GM12878 (cell line): ENCODE data around the gene TFDP1. TPM values are rescaled to one million over a fixed set of nuclear protein-coding genes. Genes with fewer than 3 reads are reported as not detected.

ENCODE experiments used
- ATAC-seq: fragments of 200-7000 bp; cut with Tn5 transposase; 3 replicates; pipeline ENCODE4 v1.9.1; 2020; ENCODE audit warnings: mild to moderate bottlenecking, moderate library complexity
- BruUV-seq: library from RNA; stranded (reverse); fragments of 400-500 nt; replicated peaks from 2 replicates; lab custom pipeline; 2021; lab: Mats Ljungman, UMichigan
- CTCF ChIA-PET: fragments of 300-600 bp; sonication (Branson Sonifier 250); formaldehyde crosslinking; extraction: SDS; loops from one replicate; lab custom pipeline; 2021; ENCODE audit warnings: inconsistent platforms; lab: Yijun Ruan, JAX
- POLR2A ChIA-PET: fragments of 350-600 bp; formaldehyde crosslinking; extraction: SDS; loops from one replicate; lab custom pipeline; 2021; ENCODE audit warnings: inconsistent platforms; lab: Charles Lee
- RAD21 ChIA-PET: fragments of 300-600 bp; sonication (Branson Sonifier 250); formaldehyde crosslinking; loops from one replicate; lab custom pipeline; 2023; ENCODE audit warnings: antibody characterized with exemption; ENCODE audit not compliant: unreplicated experiment; lab: Charles Lee
- SMC1A ChIA-PET: fragments of 300-600 bp; sonication (Branson Sonifier 250); formaldehyde crosslinking; loops from one replicate; lab custom pipeline; 2023; ENCODE audit not compliant: unreplicated experiment, uncharacterized antibody; lab: Charles Lee
- DNase-seq: peaks from one replicate; pipeline ENCODE4 v3.0.0-alpha.2; 2011; ENCODE audit warnings: low read depth, low spot score
- FAIRE-seq: peaks from 3 replicates; lab custom pipeline; 2011; peaks lifted over from hg19 to GRCh38; lab: Jason Lieb, UNC
- H2AFZ ChIP-seq: 2 replicates; pipeline ENCODE4 v1.6.0; 2011; ENCODE audit warnings: low read depth, low read length, control low read depth; ENCODE audit not compliant: control insufficient read depth
- H3K27ac ChIP-seq: 2 replicates; pipeline ENCODE4 v1.5.1; 2011; ENCODE audit warnings: control low read depth; ENCODE audit not compliant: control insufficient read depth, insufficient read depth
- H3K27me3 ChIP-seq, 2 experiments: replicated peaks in 1 of 2; 2 replicates each; pipeline versions ENCODE4 v1.6.0 to v1.6.1; 2011; ENCODE audit warnings: low read length in 1 of 2; ENCODE audit not compliant: control insufficient read depth in 2 of 2, insufficient read depth in 2 of 2
- H3K36me3 ChIP-seq, 2 experiments: 2 replicates each; pipeline ENCODE4 v1.5.1; 2011; ENCODE audit warnings: low read length in 1 of 2; ENCODE audit not compliant: control insufficient read depth in 2 of 2, insufficient read depth in 2 of 2
- H3K4me1 ChIP-seq: 2 replicates; pipeline ENCODE4 v1.6.1; 2011; ENCODE audit warnings: mild to moderate bottlenecking, low read length, moderate library complexity, mixed read lengths; ENCODE audit not compliant: control insufficient read depth, insufficient read depth
- H3K4me2 ChIP-seq: 2 replicates; pipeline ENCODE4 v1.6.0; 2011; ENCODE audit warnings: control low read depth; ENCODE audit not compliant: control insufficient read depth, insufficient read depth
- H3K4me3 ChIP-seq: fragments of 200-600 bp; sonication (generic); 2 replicates; pipeline ENCODE4 v1.5.1; 2016
- H3K79me2 ChIP-seq: 2 replicates; pipeline ENCODE4 v1.6.0; 2011; ENCODE audit warnings: low read length; ENCODE audit not compliant: control insufficient read depth, insufficient read depth
- H3K9ac ChIP-seq: 2 replicates; pipeline ENCODE4 v1.8.0; 2011; ENCODE audit warnings: low read length, control low read depth, mixed read lengths; ENCODE audit not compliant: control insufficient read depth, insufficient read depth
- H3K9me3 ChIP-seq: replicated peaks from 3 replicates; pipeline ENCODE4 v1.5.1; 2011; ENCODE audit warnings: mild to moderate bottlenecking, low read length; ENCODE audit not compliant: control insufficient read depth, insufficient read depth
- H4K20me1 ChIP-seq: 2 replicates; pipeline ENCODE4 v1.6.0; 2011; ENCODE audit not compliant: control insufficient read depth, insufficient read depth
- EZH2 ChIP-seq: IDR thresholded peaks from 2 replicates; pipeline ENCODE4 v1.6.1; 2012; ENCODE audit warnings: low read depth, mild to moderate bottlenecking, control low read depth, inconsistent platforms, low read length, borderline replicate concordance; ENCODE audit not compliant: control insufficient read depth
- FOS ChIP-seq: IDR thresholded peaks from 3 replicates; pipeline ENCODE4 v1.6.1; 2011; ENCODE audit warnings: borderline replicate concordance; ENCODE audit not compliant: insufficient read length; ENCODE audit errors: extremely low read depth
- NBN ChIP-seq: fragments of 450-650 bp; IDR thresholded peaks from 2 replicates; pipeline ENCODE4 v1.6.1; 2016
- NR2C1 ChIP-seq: fragments of 450-650 bp; IDR thresholded peaks from 2 replicates; pipeline ENCODE4 v1.6.1; 2017; ENCODE audit warnings: antibody characterized with exemption, mild to moderate bottlenecking, moderate library complexity
- NR2F1 ChIP-seq: fragments of 450-650 bp; conservative IDR thresholded peaks from 2 replicates; pipeline ENCODE4 v1.6.1; 2017; ENCODE audit warnings: mild to moderate bottlenecking
- PAX8 ChIP-seq: fragments of 450-650 bp; IDR thresholded peaks from 2 replicates; pipeline ENCODE4 v1.6.1; 2017; ENCODE audit warnings: mild to moderate bottlenecking, moderate library complexity
- POLR2AphosphoS5 ChIP-seq: IDR thresholded peaks from 2 replicates; pipeline ENCODE4 v1.6.1; 2011; ENCODE audit warnings: mild to moderate bottlenecking, low read length, inconsistent platforms
- RAD51 ChIP-seq: fragments of 450-650 bp; IDR thresholded peaks from 2 replicates; pipeline ENCODE4 v1.6.1; 2016; ENCODE audit warnings: moderate library complexity, mild to moderate bottlenecking, inconsistent platforms
- RCOR1 ChIP-seq: conservative IDR thresholded peaks from 2 replicates; pipeline ENCODE4 v1.6.1; 2012; ENCODE audit warnings: low read depth, low read length, improper control_type of control experiment
- WGBS: methylation state at CpG from one replicate; pipeline ENCODE4 v1.1.6; 2016; ENCODE audit warnings: low lambda C conversion rate; ENCODE audit not compliant: insufficient replicate concordance, insufficient coverage; ENCODE audit errors: missing lambda C conversion rate; 5-methylcytosine and 5-hydroxymethylcytosine counted together
- in situ Hi-C: fragments of 300-500 bp; cut with MboI; formaldehyde crosslinking; loops from 9 replicates; pipeline ENCODE4 v1.14.3; 2018; ENCODE audit warnings: mixed read lengths
- intact Hi-C: fragments of 100-400 bp; cut with micrococcal nuclease; formaldehyde crosslinking; loops from one replicate; pipeline ENCODE4 v1.14.2; 2022; ENCODE audit not compliant: unreplicated experiment
- polyA plus RNA-seq, 11 experiments: library from polyadenylated mRNA; depleted of rRNA in 4 of 11; unstranded in 6 of 11; stranded (reverse) in 5 of 11; fragments of >200 nt; fragmentation: Nextera tagmentation in 4 of 11; fragmentation: Illumina TruSeq in 1 of 11; extraction: Ambion mirVana in 4 of 11; extraction: Trizol in 1 of 11; gene quantifications; 1 replicate in 1 of 11; 2 replicates in 10 of 11; pipeline versions ENCODE4 v1.2.1 to v1.2.3, GENCODE V29; 2011 to 2016; ENCODE audit warnings: inconsistent platforms in 2 of 11, missing spikeins in 2 of 11, low read depth in 1 of 11
- total RNA-seq, 4 experiments: library from RNA; depleted of rRNA in 3 of 4; stranded (reverse); fragments of >200 nt in 3 of 4; fragmentation: Illumina TruSeq in 1 of 4; extraction: Trizol in 1 of 4; gene quantifications; 2 replicates each; pipeline versions ENCODE4 v1.2.1 to v1.2.3, GENCODE V29; 2013 to 2021
- TF ChIP-seq, protein P1 (sequence below): IDR thresholded peaks from 2 replicates; pipeline ENCODE4 v1.6.1; 2012; ENCODE audit warnings: low read length, inconsistent platforms
- TF ChIP-seq, protein P2 (sequence below): fragments of 150-350 bp; IDR thresholded peaks from 2 replicates; pipeline ENCODE4 v1.6.1; 2016; ENCODE audit warnings: low read depth, low read length
- TF ChIP-seq, protein P3 (sequence below): IDR thresholded peaks from 2 replicates; pipeline ENCODE4 v1.6.1; 2012; ENCODE audit warnings: low read depth, low read length, improper control_type of control experiment
- TF ChIP-seq, protein P4 (sequence below): fragments of 150-350 bp; IDR thresholded peaks from 2 replicates; pipeline ENCODE4 v1.6.1; 2014; ENCODE audit warnings: mild to moderate bottlenecking, low read depth, low read length

Gene TFDP1
- total and polyA plus RNA-seq, 10 of the 15 experiments (the other 5 are each of a cell fraction or from before 2014, with no cell fraction given) = 37.7 to 254 (median 119) TPM

DNA sequence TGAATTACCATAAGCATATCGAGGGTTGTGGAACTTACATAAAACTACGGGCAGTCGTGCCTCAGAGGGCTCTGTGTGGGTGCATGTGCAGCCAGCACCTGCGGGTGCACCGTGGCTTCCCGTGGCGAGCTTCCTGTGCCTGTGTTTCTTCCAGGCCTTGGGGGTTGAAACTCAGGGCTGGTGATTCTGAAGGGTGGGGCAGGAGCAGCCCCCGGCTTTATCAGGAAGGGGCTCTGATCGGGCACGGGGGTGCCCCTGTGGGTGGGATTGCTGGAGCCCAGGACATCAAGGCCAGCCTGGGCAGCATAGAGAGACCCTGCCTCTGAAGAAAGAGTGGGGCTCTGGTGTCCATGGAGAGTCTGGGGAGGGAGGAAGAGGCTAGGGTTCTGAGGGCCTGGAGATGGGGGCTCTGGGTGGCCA lies 62.4 kb downstream of the TFDP1 start (continued):
- TF ChIP-seq, protein P1, sequence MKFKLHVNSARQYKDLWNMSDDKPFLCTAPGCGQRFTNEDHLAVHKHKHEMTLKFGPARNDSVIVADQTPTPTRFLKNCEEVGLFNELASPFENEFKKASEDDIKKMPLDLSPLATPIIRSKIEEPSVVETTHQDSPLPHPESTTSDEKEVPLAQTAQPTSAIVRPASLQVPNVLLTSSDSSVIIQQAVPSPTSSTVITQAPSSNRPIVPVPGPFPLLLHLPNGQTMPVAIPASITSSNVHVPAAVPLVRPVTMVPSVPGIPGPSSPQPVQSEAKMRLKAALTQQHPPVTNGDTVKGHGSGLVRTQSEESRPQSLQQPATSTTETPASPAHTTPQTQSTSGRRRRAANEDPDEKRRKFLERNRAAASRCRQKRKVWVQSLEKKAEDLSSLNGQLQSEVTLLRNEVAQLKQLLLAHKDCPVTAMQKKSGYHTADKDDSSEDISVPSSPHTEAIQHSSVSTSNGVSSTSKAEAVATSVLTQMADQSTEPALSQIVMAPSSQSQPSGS = no peak
- no peak for TF ChIP-seq RAD51

DNA sequence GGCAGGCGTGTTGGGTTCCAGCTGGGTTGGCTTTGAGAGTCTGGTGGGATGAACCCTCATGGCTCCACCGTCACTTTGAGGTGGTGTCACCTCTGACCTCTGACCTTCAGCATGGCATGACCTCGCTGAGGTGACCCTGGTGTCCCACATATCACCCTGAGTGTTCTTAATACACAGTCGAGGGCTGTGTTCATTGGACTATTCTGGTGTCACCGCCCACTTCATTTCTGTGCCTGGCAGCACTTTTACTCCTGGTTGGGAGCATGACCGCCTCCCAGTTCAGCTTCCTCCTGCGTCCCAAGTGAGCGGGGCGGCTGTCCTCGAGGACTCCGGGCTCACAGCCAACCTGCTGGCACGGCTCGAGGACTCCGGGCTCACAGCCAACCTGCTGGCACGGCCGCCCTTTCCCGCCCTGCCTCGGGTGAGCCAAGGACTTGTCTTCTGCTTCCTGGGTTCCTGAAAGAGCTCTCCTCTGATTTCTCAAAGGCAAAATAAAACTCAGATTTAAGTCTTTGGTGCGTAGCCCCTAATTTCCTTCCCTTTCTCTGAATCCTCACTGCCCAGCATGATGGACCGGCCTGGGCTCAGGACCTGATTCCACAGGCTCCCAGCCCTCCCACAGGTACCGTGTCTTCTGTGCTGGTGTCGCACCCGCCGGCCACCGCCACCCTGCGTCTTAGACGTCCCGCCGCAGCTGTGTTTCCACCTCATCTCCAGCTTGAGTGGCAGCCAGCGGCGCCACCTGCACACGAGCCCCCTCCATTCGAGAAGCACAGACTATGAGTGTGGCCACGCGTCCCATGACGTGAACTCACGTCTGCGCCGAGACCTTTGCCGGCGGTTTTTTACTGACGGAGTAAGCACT lies 63.0 kb downstream of the TFDP1 start:
- no peak overlapping the region for H2AFZ ChIP-seq
- H3K36me3 ChIP-seq = no peaks in the 10 kb centered on the region; a peak in 1 of 4 replicates
- ChIA-PET POLR2A (no interaction called here), CTCF (no interaction called here), SMC1A (no interaction called here), RAD21 (no interaction called here)
- H3K27ac ChIP-seq = no peak overlapping the region
- no peaks in the 10 kb centered on the region for H3K4me1 ChIP-seq
- intact Hi-C loops = no loop called here
- WGBS = 90% methylated on average over 41 of the region's 42 CpGs
- H3K4me3 ChIP-seq = no peak overlapping the region
- H3K4me2 ChIP-seq = no peak overlapping the region
- no peak overlapping the region for H3K9ac ChIP-seq
- no peak for FAIRE-seq
- no peak for DNase-seq
- no TSS peak for BruUV-seq
- no peak for ATAC-seq
- H3K9me3 ChIP-seq = no peaks in the 10 kb centered on the region
- H3K27me3 ChIP-seq = no peaks in the 10 kb centered on the region
- H3K79me2 ChIP-seq = no peaks in the 10 kb centered on the region
- H4K20me1 ChIP-seq = no peaks in the 10 kb centered on the region
- in situ Hi-C loops = no loop called here
- TF ChIP-seq, protein P2, sequence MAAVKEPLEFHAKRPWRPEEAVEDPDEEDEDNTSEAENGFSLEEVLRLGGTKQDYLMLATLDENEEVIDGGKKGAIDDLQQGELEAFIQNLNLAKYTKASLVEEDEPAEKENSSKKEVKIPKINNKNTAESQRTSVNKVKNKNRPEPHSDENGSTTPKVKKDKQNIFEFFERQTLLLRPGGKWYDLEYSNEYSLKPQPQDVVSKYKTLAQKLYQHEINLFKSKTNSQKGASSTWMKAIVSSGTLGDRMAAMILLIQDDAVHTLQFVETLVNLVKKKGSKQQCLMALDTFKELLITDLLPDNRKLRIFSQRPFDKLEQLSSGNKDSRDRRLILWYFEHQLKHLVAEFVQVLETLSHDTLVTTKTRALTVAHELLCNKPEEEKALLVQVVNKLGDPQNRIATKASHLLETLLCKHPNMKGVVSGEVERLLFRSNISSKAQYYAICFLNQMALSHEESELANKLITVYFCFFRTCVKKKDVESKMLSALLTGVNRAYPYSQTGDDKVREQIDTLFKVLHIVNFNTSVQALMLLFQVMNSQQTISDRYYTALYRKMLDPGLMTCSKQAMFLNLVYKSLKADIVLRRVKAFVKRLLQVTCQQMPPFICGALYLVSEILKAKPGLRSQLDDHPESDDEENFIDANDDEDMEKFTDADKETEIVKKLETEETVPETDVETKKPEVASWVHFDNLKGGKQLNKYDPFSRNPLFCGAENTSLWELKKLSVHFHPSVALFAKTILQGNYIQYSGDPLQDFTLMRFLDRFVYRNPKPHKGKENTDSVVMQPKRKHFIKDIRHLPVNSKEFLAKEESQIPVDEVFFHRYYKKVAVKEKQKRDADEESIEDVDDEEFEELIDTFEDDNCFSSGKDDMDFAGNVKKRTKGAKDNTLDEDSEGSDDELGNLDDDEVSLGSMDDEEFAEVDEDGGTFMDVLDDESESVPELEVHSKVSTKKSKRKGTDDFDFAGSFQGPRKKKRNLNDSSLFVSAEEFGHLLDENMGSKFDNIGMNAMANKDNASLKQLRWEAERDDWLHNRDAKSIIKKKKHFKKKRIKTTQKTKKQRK = no peak
- TF ChIP-seq EZH2 (no peak), RAD51 (no peak), PAX8 (no peak), RCOR1 (no peak), FOS (no peak), NR2C1 (peak; percentile 34; the same call in 1 of the 2 replicates), POLR2AphosphoS5 (no peak), NR2F1 (0 out of 2 replicates have a peak, but pooled peaks have one; percentile 19), NBN (no peak)
- TF ChIP-seq, protein P3, sequence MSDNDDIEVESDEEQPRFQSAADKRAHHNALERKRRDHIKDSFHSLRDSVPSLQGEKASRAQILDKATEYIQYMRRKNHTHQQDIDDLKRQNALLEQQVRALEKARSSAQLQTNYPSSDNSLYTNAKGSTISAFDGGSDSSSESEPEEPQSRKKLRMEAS = no peak
- TF ChIP-seq, protein P1 = no peak
- TF ChIP-seq, protein P4, sequence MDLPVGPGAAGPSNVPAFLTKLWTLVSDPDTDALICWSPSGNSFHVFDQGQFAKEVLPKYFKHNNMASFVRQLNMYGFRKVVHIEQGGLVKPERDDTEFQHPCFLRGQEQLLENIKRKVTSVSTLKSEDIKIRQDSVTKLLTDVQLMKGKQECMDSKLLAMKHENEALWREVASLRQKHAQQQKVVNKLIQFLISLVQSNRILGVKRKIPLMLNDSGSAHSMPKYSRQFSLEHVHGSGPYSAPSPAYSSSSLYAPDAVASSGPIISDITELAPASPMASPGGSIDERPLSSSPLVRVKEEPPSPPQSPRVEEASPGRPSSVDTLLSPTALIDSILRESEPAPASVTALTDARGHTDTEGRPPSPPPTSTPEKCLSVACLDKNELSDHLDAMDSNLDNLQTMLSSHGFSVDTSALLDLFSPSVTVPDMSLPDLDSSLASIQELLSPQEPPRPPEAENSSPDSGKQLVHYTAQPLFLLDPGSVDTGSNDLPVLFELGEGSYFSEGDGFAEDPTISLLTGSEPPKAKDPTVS = no peak
